ENCODE results near the gene BTAF1. TPM values are rescaled to one million over a fixed set of nuclear protein-coding genes. Genes with fewer than 3 reads are reported as not detected.

The BTAF1 gene
- total RNA-seq, 1 experiment from 2014 or later = 42.5 TPM

DNA sequence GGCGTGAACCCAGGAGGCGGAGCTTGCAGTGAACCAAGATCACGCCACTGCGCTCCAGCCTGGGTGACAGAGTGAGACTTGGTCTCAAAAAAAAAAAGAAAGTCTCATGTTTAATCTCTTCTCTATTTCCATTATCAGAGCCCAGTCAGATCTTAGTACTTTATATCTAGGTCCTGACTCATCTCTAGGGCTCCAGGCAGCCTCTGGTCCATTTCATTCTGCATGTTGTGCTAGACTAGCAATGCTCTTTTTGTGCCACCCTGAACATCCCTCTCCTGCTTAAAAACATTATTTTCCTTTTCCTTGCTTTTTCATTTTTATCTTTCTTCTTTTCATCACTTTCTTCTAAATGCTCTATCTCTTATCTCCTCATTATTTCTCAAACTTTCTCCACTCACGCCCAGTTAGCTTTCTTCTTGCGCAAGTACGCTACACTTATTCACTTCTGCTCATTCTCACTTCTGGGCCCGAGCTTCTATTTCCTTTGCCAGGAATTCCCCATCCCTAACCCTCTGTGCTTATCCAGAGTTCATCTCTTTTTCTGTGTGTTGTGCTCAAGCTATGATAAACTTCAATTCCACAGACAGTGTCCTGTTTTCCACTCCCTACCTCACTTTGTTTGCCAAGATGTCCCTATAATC, 63.9 kb downstream of the BTAF1 start:
- H3K27me3 ChIP-seq (ENCODE audit: insufficient read depth, low read length) = no peaks in the 10 kb centered on the region
- no peaks in the 10 kb centered on the region for H3K4me1 ChIP-seq (ENCODE audit: control insufficient read depth in 1 of 2, insufficient read depth in 2 of 2, low read length in 2 of 2)
- no peak overlapping the region for H3K9ac ChIP-seq (ENCODE audit: low read length)
- CTCF ChIA-PET = no interaction called here
- no peaks in the 10 kb centered on the region for H3K9me2 ChIP-seq (ENCODE audit: insufficient read depth)
- ATAC-seq = no peak
- H3K27ac ChIP-seq (ENCODE audit: low read depth, low read length) = no peak overlapping the region
- no peak overlapping the region for H3K4me2 ChIP-seq (ENCODE audit: low read length)
- peaks cover 11% of the 10 kb centered on the region for H3K79me2 ChIP-seq (ENCODE audit: insufficient read depth, low read length)
- no peak for DNase-seq (ENCODE audit: low read depth, low spot score)
- H3K9me3 ChIP-seq (ENCODE audit: control insufficient read depth in 1 of 2, insufficient read depth in 1 of 2, low read depth in 1 of 2, low read length in 2 of 2) = no peaks in the 10 kb centered on the region
- POLR2A ChIA-PET = no interaction called here
- H4K20me1 ChIP-seq (ENCODE audit: insufficient read depth) = no peaks in the 10 kb centered on the region
- H3K36me3 ChIP-seq (ENCODE audit: control insufficient read depth in 1 of 2, insufficient read depth in 2 of 2, low read length in 2 of 2) = peaks cover 20 to 27% of the 10 kb centered on the region in 2 experiments
- H2AFZ ChIP-seq (ENCODE audit: low read depth, low read length, poor library complexity, severe bottlenecking) = no peak overlapping the region
- no peak overlapping the region for H3K4me3 ChIP-seq (replicated peaks in 1 of 2; ENCODE audit: low read depth in 1 of 2, low read length in 2 of 2)
- TF ChIP-seq POLR2A (IDR thresholded peaks at IDR 0.05; ENCODE audit: borderline replicate concordance, extremely low read depth, insufficient read depth, insufficient read length) = no peak
- no peak for TF ChIP-seq CEBPB (IDR thresholded peaks at IDR 0.05; ENCODE audit: low read depth)
- TF ChIP-seq YY1 (IDR thresholded peaks at IDR 0.05; ENCODE audit: extremely low read depth, insufficient replicate concordance, low read depth, low read length) = no peak
- TF ChIP-seq FOSL1 (IDR thresholded peaks at IDR 0.05; ENCODE audit: low read depth) = no peak
- no peak for TF ChIP-seq TCF7L2 (IDR thresholded peaks at IDR 0.05; ENCODE audit: borderline replicate concordance, extremely low read depth, insufficient read depth, insufficient read length)
- TF ChIP-seq CBX3 (IDR thresholded peaks at IDR 0.05; ENCODE audit: low read depth) = no peak
- no peak for TF ChIP-seq EZH2 (IDR thresholded peaks at IDR 0.05)
- no peak for TF ChIP-seq ELF1 (IDR thresholded peaks at IDR 0.05; ENCODE audit: borderline replicate concordance, low read depth)
- TF ChIP-seq, protein P1, sequence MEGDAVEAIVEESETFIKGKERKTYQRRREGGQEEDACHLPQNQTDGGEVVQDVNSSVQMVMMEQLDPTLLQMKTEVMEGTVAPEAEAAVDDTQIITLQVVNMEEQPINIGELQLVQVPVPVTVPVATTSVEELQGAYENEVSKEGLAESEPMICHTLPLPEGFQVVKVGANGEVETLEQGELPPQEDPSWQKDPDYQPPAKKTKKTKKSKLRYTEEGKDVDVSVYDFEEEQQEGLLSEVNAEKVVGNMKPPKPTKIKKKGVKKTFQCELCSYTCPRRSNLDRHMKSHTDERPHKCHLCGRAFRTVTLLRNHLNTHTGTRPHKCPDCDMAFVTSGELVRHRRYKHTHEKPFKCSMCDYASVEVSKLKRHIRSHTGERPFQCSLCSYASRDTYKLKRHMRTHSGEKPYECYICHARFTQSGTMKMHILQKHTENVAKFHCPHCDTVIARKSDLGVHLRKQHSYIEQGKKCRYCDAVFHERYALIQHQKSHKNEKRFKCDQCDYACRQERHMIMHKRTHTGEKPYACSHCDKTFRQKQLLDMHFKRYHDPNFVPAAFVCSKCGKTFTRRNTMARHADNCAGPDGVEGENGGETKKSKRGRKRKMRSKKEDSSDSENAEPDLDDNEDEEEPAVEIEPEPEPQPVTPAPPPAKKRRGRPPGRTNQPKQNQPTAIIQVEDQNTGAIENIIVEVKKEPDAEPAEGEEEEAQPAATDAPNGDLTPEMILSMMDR (IDR thresholded peaks at IDR 0.05 in 2 of 3, conservative IDR thresholded peaks at IDR 0.05 in 1 of 3; ENCODE audit: borderline replicate concordance in 1 of 3, insufficient read depth in 1 of 3, low read depth in 2 of 3, low read length in 2 of 3) = no peak
- TF ChIP-seq SIN3A (IDR thresholded peaks at IDR 0.05; ENCODE audit: low read depth) = no peak
- TF ChIP-seq, protein P2, sequence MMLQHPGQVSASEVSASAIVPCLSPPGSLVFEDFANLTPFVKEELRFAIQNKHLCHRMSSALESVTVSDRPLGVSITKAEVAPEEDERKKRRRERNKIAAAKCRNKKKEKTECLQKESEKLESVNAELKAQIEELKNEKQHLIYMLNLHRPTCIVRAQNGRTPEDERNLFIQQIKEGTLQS (IDR thresholded peaks at IDR 0.05) = no peak
- TF ChIP-seq, protein P3, sequence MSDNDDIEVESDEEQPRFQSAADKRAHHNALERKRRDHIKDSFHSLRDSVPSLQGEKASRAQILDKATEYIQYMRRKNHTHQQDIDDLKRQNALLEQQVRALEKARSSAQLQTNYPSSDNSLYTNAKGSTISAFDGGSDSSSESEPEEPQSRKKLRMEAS (IDR thresholded peaks at IDR 0.05) = no peak
- TF ChIP-seq, protein P4, sequence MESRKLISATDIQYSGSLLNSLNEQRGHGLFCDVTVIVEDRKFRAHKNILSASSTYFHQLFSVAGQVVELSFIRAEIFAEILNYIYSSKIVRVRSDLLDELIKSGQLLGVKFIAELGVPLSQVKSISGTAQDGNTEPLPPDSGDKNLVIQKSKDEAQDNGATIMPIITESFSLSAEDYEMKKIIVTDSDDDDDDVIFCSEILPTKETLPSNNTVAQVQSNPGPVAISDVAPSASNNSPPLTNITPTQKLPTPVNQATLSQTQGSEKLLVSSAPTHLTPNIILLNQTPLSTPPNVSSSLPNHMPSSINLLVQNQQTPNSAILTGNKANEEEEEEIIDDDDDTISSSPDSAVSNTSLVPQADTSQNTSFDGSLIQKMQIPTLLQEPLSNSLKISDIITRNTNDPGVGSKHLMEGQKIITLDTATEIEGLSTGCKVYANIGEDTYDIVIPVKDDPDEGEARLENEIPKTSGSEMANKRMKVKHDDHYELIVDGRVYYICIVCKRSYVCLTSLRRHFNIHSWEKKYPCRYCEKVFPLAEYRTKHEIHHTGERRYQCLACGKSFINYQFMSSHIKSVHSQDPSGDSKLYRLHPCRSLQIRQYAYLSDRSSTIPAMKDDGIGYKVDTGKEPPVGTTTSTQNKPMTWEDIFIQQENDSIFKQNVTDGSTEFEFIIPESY (IDR thresholded peaks at IDR 0.05; ENCODE audit: extremely low read depth, insufficient replicate concordance, low read length) = no peak
- no TSS peak for BruUV-seq (replicated peaks)
- intact Hi-C loops (cut with micrococcal nuclease) = no loop called here
- RAD21 ChIA-PET (ENCODE audit: low non-redundant PET in 1 of 2, low total read pairs in 2 of 2, uncharacterized antibody in 2 of 2, unreplicated experiment in 2 of 2) = no interaction called here
